Embryonic facial prominence (tissue), 1 donor: ENCODE data around the gene RRBP1.

Source experiments
- DNase-seq: peaks from one replicate; pipeline ENCODE4 v3.0.0-alpha.2; 2016; ENCODE audit errors: extremely low spot score

RRBP1 gene

DNA sequence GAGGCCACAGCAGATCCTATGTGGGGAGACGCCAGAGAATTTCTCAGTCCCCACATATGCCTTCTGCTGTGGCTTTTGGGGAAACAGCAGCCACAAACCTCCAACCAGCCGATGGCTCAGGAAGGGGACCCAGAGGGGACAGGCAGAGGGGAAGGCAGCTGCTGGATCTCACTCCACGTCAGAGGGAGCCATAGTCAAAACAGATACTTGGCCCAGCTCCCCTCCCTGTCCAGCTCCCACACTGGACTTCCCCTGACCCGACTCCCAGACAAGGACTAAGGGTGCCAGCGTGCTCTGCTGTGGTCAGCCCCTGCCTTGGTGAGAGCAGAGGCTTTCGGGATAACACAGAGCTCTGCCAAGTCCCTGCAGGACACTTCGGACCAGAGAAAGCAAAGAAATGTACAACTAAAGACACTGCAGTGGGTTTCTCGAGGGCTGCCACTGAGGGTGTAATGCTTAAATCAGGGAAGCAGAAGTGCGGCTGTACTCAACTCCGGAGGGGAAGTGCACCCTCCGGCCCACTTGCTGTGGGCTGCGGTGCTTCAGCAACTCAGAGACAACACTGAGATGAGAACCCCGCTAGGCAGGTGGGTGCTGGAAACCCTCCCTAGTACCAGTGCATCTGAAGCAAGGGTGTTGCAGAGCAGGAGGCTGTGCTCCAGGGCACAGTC, 47.2 kb downstream of the RRBP1 start:
- DNase-seq = no peak

GRCh38 chr20:17633850-17634500, 48.1 kb downstream of the RRBP1 start:
- no peak for DNase-seq

GRCh38 chr20:17633221-17633849, 48.7 kb downstream of the RRBP1 start:
- no peak for DNase-seq

DNA sequence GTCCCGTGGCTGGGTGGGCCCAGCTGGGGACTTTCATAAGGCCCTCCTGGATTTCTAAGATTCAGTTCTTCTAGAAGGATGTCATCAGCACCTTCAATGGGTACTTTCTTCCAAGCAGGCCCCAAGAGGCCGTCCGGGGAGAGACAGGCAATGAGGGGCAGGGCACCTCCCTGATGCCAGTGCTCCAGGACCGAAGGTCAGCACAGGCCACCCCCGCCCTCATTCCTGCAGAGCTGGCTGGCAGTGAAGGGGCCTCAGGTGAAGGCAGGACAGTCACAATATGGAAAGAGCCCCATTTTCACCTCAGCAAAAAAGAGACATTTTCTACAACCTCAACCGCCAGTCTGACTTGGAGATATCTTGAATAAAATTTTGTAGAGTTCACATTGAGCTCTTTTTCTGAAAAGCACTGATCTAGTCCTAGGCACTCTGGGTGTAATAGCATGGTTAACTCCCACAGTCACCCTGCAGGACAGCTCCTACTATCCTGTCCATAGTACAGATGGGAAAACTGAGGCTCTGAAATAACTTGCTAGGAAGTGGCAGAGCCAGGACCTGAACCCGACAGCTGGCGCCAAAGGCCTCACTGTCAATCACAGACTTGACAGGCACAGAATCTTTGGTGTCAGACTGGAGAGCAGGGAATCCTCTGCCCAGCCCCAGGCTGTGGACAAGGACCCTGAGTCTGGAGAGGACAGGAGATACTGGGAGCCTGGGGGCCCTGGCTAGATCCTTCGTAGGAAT, 50.3 kb downstream of the RRBP1 start:
- no peak for DNase-seq

DNA sequence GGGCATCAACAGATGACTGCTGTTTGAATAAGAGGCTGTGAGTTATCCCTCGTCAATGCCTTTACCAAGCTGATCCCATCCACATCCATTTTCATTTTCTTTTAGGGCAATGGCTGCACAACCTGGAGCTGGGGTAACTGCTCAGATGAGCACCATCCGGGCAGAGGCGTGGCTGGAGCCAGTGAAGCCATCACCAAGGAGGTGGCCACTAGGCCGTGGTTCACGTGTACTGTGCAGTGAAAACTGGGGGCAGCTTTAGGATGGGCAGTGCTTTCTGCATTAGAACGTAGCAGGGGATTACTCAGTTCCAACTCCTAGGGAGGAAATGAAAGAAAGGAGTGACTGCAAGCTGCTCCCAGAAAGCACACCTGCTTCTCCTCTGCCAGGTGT, 51.2 kb downstream of the RRBP1 start:
- DNase-seq = no peak

DNA sequence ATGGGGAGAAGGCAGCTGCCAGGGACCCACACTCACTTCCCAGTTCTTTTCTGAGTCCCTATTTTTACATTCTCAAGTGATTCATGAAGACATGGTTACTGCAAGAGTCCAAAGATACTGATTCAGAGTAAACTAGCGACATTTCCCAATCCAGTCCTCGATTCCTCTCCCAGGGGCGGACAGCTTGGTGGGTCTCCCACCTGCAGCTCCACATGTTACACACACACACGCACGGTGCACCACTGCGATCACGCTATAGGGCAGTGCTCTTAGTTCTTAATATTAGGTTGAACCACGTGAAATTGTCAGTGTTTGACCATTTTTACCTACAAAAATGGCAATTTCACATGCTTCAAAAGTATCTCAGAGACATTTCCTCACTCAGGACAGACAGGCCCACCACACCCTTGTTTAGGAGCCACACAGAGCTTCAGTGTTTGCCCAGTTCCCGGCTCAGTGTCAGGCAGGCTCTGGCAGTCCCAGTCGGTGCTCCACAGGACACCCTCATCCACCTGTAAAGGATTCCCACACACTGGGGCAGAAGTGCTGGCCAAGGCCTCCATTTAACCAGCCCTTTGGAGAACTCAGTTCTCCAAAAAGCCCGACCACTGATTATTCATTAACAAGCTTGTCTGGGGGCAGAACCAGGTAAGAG, 51.8 kb downstream of the RRBP1 start:
- DNase-seq = no peak

DNA sequence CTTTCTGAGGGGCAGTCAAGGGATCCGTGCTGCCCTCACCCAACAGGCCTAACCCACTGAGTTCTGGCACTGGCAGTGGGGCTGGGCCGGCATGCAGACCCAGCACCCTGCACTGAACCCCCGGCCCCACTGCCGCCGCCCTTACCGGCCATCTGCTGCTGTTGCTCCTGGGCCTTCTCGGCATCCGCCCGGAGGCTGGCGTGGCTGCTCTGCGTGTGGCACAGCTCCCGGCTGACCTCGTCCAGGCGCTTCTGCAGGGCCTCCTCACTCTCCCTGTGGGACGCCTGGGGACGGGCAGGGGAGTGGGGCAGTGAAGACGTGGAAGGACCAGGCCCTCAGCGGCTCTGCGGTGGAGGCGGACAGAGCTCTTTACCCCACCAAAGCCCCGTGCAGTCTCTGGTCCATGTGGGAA, 52.4 kb downstream of the RRBP1 start:
- no peak for DNase-seq

GRCh38 chr20:17629025-17629424, 53.0 kb downstream of the RRBP1 start:
- DNase-seq = no peak

DNA sequence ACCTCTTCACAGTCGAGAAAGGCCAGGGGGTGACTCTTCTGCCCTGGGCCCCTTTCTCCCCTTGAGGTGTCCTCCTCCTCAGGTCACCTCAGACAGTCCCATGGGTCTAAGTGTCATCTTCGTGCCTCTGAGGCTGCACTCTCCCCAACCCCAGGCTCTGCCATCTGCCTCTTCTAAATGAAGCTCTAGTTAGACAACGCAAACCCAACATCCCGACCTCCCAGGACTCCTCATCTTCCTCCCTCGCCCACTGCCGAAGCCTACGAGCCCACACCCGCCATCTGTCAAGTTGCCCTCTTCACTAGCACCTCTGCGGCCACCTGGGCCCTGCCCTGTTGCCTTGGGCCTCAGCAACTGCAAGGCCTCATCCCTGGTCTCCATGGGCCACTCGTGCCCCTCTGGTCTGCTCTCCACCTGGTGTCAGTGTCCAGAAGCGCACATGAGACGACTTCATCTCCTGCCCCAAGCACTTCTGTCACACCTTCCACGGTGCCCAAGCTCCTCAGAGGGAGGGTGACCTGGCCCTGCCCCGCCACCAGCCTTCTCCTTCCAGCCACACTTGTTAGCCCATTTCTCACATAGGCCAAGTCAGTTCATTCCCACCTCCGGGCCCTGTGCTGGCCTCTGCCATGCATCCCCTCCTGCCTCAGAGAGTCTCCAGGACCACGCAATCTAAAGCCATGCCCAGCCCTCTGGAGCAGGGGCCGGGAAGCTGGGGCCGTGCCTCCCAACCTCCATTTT, 53.8 kb downstream of the RRBP1 start:
- DNase-seq = no peak

GRCh38 chr20:17627101-17627955, 54.7 kb downstream of the RRBP1 start:
- no peak for DNase-seq

- no peak for DNase-seq
Measured at GRCh38 chr20:17626217-17627007, 55.6 kb downstream of the RRBP1 start.

DNA sequence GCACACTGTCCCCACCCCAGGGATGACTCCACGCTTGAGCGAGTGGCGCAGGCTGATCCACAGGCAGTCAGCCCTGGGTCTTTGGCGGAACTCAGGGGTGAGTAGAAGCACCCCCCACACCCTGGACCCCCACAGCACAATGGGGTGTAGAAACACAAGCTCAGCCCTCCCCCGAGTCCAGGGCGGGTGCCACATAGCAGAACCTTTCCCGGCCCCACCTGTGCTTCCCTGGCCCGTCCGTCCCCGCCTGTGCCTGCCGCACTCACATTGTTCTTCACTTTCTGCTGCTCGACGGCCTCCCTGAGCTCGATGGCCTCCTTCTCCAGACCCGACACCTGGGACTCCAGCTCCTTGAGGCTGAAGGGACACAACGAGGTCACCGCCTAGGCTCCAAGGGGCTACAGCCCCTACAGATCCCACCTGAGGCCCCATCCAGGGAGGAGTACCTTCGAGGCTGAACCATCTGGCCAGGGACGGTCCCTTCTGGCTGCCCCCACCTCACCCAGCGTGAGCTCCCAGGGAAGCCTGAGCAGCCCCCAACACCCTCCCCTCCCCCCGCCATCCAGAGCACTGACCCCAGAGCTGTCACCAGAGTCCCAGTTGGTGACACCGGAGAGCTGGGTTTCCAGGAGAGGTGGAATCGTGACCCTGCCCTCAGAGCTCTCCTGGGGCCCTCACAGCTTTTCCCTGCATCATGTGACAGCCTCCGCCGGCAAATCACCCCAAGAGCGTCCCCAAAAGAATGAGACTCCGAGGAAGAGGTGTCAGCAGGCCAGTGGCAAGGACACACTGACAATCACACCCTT, 56.6 kb downstream of the RRBP1 start:
- no peak for DNase-seq

DNA sequence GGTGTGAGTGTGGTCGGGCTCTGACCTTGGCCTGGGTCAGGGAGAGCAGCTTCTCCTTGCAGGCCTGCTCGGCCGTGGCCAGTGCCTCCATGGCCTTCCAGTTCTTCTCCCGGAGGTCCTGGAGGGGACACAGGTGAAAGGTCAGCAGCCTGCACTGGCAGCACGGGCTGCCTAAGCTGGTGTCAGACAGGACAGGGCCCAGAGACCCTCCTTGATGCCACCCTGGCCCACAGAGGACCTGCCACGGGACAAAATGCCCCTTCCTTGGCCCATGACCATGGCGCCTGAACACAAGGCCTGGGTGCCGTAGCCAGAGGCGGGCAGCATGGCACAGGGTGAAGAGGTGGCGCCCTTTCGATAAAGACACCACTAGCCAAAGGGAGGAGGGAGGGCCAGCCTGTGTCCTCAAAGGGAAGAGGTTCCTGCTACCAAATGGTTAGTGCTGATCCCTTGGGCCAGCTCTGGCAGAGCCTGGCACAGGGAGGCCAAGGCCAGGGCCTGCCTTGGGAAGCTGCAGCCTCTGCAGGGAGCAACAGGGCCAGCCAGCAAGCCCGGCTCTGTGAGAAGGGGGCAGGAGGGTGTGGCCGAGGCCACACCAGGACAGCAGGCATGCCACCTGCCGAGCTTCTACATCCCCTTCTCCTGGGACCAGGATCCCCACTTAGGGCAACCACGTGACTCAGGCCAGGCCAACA, 57.3 kb downstream of the RRBP1 start:
- DNase-seq = no peak

- no peak for DNase-seq
Measured at GRCh38 chr20:17624070-17624469, 58.0 kb downstream of the RRBP1 start.

DNA sequence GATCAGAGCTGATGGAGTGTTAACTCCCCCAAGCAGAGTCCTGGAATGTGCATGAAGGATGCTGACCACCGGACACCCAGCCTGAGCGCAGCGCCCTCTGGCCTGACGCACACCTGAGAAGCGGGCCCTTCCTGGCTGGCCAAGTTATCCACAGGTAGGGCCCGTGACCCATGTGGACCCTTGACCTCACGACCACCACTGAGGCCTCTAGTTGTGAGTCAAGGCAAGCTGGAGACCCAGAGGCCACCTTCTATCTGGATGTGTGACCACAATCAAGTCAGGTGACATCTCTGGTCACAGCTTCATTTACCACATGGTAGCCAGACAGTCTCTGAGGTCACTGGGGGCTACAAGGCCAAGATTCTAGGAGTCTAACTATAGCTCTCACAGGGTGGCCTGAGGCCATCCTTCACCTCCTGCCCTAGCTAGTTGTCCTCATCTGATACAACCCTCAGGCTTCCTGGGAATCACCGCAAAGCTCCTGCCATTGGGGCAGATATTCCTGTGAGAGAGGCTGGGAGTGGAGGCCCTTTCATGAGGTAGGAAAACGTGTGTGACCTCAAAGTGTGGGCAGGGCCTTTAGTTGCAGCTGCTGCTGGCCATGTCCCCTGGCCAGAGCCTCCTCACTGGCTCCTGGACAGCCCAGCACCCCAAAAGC, 59.1 kb downstream of the RRBP1 start:
- DNase-seq = no peak

DNA sequence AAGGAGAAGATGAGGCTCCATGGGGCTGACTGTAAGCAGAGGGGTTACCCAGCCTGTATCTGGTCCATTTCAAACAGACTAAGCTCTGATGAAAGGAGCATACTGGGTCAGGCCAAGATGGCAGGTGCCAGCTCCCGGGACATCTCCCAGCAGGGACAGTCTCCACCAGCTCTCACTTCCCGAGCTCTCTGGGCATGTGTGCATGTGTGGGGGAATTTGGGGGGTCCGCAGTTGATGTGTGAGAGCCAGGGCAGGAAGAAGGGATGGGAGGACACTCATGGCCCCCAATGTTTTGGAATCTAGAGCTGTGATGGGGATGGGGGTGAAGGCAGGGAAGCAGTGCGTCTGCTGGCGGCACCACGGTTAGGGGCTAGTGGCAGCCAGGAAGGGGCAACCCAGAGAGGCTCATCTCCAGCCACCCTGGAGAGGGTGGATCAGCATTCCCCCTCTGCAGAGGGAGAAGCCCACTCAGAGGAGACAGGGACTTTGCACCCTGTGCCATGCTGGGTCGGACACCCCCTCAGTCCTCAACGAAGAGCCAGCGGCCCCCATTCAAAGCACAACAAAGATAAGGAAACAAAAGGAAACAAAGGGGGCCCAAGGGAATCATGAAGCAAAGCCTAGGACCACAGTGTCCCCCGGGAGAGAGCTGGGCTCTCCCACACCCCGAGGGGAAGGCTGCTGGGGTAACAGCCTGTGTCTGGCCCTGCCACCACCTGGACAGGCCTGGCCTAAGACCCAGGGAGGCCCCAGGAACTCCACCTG, 59.8 kb downstream of the RRBP1 start:
- no peak for DNase-seq
